Ovary (tissue), 9 donors: ENCODE results near the gene STK38L. TPM values are rescaled to one million over a fixed set of nuclear protein-coding genes. Genes with fewer than 3 reads are reported as not detected.

Source experiments
- DNase-seq, 5 donors: peaks; one replicate each; pipeline ENCODE4 v3.0.0-alpha.2; 2019 to 2020
- H3K27ac ChIP-seq, 2 donors: fragments of 200-600 bp; one replicate each; pipeline versions ENCODE4 v1.5.1 to v1.8.0; 2019 to 2022
- H3K27me3 ChIP-seq: fragments of 200-600 bp; one replicate; pipeline ENCODE4 v1.8.0; 2022
- H3K36me3 ChIP-seq: fragments of 200-600 bp; sonication (generic); one replicate; pipeline ENCODE4 v1.5.1; 2019
- H3K4me1 ChIP-seq: one replicate; pipeline ENCODE4 v1.8.1; 2013; ENCODE audit warnings: mild to moderate bottlenecking, moderate library complexity; ENCODE audit not compliant: insufficient read depth
- H3K4me3 ChIP-seq: fragments of 200-600 bp; sonication (generic); one replicate; pipeline ENCODE4 v1.5.1; 2017
- H3K9me3 ChIP-seq, 2 donors: fragments of 200-600 bp in 1 of 2; sonication (generic) in 1 of 2; one replicate each; pipeline versions ENCODE4 v1.5.1 to v1.8.1; 2013 to 2019; ENCODE audit warnings: mild to moderate bottlenecking in 1 of 2, moderate library complexity in 1 of 2
- EP300 ChIP-seq: sonication (generic); formaldehyde crosslinking; IDR thresholded peaks from one replicate; pipeline ENCODE4 v1.6.1; 2017; ENCODE audit warnings: antibody characterized with exemption
- POLR2A ChIP-seq: fragments of 450-650 bp; IDR thresholded peaks from one replicate; pipeline ENCODE4 v1.6.1; 2017; ENCODE audit warnings: antibody characterized with exemption, mild to moderate bottlenecking, moderate library complexity
- WGBS, 3 donors: extraction: QIAGEN DNeasy Blood & Tissue Kit in 1 of 3; methylation state at CpG; one replicate each; pipeline versions ENCODE4 v1.1.5 to v1.1.7; 2013 to 2017; 5-methylcytosine and 5-hydroxymethylcytosine counted together
- intact Hi-C, 4 donors: fragments of 100-400 bp; cut with DNase I; formaldehyde crosslinking; loops; one replicate each; pipeline versions ENCODE4 v1.11.0 to v1.15.1; 2022 to 2023
- polyA plus RNA-seq, 2 donors: library from polyadenylated mRNA; stranded (reverse); fragments of 200-250 nt in 1 of 2; fragments of 350-450 nt in 1 of 2; fragmentation: Illumina TruSeq in 1 of 2; extraction: RNeasy Lipid Tissue Mini Kit (QIAGEN cat#74804) in 1 of 2; gene quantifications; one replicate each; pipeline ENCODE4 v1.2.3, GENCODE V29; 2013 to 2014
- total RNA-seq, 7 donors: library from RNA; depleted of rRNA in 2 of 7; stranded (reverse); fragments of >200 nt in 2 of 7; fragmentation: NEBNext Ultra II Directional in 3 of 7; extraction: Animal tissue kit (Norgen Biotek cat#: 25700) in 3 of 7; gene quantifications; one replicate each; pipeline versions ENCODE4 v1.1.0 to v1.2.4, GENCODE V29; 2016 to 2023
- TF ChIP-seq, protein P1 (sequence below), 3 donors: fragments of 450-650 bp in 2 of 3; fragments of 200-600 bp in 1 of 3; IDR thresholded peaks; one replicate each; pipeline versions ENCODE4 v1.5.1 to v1.8.0; 2016 to 2022; ENCODE audit warnings: antibody characterized with exemption in 3 of 3, mild to moderate bottlenecking in 1 of 3
- donor health status: DM: no; HTN: no; CAD: no; lungs with moderate emphysema.
- donor health status: DM: no; HTN: no; CAD: no.
- donor health status: Bipolar disorder and iron deficiency.
- donor health status: DM: yes; HTN: yes; CAD: no.
- donor health status: DM: no; HTN: no; CAD: no.
- donor health status: DM: yes; HTN: yes; CAD: no.

The STK38L gene
- total and polyA plus RNA-seq, 9 donors: 7.4 to 24.7 (median 16.8) TPM

DNA sequence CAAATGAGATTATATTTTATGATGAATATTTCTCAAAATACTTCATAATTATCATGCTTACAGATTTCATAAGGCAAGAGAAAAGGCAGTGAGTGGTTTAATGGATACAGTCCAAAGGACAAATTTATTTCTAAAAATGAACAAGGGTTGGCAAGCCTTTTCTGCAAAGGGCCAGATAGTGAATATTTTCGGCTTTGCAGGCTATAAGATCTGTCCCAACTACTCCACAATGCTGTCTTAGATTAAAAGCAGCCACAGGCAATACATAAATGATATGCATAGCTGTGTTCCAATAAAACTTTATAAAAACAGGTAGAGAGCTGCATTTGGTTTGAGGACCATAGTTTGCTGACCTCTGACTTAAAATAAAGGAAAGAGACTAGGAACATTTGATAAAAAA is 42.9 kb upstream of the STK38L start:
- no peak for DNase-seq
- Histone ChIP-seq H3K9me3 (no peaks in the 10 kb centered on the region), H3K27ac (no peak overlapping the region), H3K4me3 (no peak overlapping the region), H3K4me1 (no peaks in the 10 kb centered on the region), H3K36me3 (no peaks in the 10 kb centered on the region), H3K27me3 (no peaks in the 10 kb centered on the region)
- intact Hi-C loops: no loop called here
- TF ChIP-seq EP300: no peak
- TF ChIP-seq, protein P1, sequence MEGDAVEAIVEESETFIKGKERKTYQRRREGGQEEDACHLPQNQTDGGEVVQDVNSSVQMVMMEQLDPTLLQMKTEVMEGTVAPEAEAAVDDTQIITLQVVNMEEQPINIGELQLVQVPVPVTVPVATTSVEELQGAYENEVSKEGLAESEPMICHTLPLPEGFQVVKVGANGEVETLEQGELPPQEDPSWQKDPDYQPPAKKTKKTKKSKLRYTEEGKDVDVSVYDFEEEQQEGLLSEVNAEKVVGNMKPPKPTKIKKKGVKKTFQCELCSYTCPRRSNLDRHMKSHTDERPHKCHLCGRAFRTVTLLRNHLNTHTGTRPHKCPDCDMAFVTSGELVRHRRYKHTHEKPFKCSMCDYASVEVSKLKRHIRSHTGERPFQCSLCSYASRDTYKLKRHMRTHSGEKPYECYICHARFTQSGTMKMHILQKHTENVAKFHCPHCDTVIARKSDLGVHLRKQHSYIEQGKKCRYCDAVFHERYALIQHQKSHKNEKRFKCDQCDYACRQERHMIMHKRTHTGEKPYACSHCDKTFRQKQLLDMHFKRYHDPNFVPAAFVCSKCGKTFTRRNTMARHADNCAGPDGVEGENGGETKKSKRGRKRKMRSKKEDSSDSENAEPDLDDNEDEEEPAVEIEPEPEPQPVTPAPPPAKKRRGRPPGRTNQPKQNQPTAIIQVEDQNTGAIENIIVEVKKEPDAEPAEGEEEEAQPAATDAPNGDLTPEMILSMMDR (IDR thresholded peaks at IDR 0.05): no peak
- no peak for TF ChIP-seq POLR2A
- 15 to 25% (median 17%) methylated on average over 1 of the region's 1 CpG for WGBS, 3 donors

DNA sequence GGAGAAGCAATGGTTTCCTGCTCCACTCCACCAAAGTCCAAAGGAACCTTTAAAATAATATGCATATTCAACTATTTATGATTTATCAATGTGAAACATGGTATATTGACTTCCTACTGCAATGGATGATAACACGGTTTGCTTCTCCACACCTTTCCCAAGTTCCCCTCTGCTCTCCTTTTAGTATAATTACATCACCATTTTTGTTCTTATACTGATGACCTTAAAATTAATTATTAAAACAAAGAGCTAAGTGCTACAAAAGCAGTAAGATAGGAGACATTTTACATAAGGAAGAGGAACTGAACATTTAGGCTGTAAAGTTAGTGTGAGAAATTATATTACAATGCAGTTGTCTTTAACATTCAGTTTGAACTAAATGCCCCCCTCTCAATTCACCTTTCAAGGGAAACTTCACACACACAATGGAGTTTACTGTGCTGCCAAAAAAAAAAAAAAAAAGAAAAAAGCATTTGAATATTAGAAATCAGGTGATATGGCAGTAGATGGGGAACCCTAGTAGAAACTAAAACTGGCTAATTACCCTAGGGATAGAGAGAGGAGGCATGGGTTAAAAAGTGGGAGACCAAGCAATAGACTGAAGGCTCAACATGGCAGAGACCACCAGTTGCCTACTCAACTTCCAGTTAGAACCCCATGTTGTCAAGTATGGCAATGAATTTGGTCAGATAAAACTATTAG is 37.1 kb upstream of the STK38L start:
- TF ChIP-seq EP300 (no peak), POLR2A (no peak)
- TF ChIP-seq, protein P1 (IDR thresholded peaks at IDR 0.05): no peak
- Histone ChIP-seq H3K27me3 (no peaks in the 10 kb centered on the region), H3K27ac (no peak overlapping the region), H3K4me3 (no peak overlapping the region), H3K36me3 (no peaks in the 10 kb centered on the region), H3K9me3 (no peaks in the 10 kb centered on the region), H3K4me1 (no peaks in the 10 kb centered on the region)
- 84 to 89% (median 84%) methylated on average over 1 of the region's 1 CpG for WGBS, 3 donors
- intact Hi-C loops: no loop called here
- no peak for DNase-seq

- Histone ChIP-seq H3K4me3 (no peak overlapping the region), H3K27me3 (no peaks in the 10 kb centered on the region), H3K27ac (no peak overlapping the region), H3K4me1 (no peaks in the 10 kb centered on the region), H3K36me3 (no peaks in the 10 kb centered on the region), H3K9me3 (no peaks in the 10 kb centered on the region)
- intact Hi-C loops: no loop called here
- 23 to 27% (median 25%) methylated on average over 9 of the region's 9 CpGs for WGBS, 3 donors
- DNase-seq: no peak
- TF ChIP-seq, protein P1 (IDR thresholded peaks at IDR 0.05): no peak
- no peak for TF ChIP-seq EP300
- no peak for TF ChIP-seq POLR2A
Observed at GRCh38 chr12:27207615-27208413, 36.3 kb upstream of the STK38L start.

DNA sequence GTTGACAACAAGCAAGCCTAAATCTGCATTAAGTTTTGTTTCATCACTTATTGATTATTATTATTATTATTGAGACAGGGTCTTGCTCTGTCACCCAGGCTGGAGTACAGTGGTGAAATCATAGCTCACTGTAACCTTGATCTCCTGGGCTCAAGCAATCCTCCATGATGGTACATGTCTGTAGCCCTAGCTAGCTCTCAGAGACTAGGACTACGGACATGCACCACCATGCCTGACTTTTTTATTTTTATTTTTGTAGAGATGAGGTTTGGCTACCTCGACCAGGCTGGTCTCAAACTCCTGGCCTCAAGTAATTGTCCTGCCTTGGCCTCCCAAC is 35.7 kb upstream of the STK38L start:
- 82 to 85% (median 83%) methylated on average over 2 of the region's 2 CpGs for WGBS, 3 donors
- Histone ChIP-seq H3K4me1 (no peaks in the 10 kb centered on the region), H3K9me3 (no peaks in the 10 kb centered on the region), H3K27ac (no peak overlapping the region), H3K27me3 (no peaks in the 10 kb centered on the region), H3K36me3 (no peaks in the 10 kb centered on the region), H3K4me3 (no peak overlapping the region)
- intact Hi-C loops: no loop called here
- no peak for DNase-seq
- TF ChIP-seq, protein P1 (IDR thresholded peaks at IDR 0.05): no peak
- TF ChIP-seq EP300 (no peak), POLR2A (no peak)
